NCI-H748 (cell line): ENCODE measurements around the gene POFUT2.

Experiments used
- DNase-seq: peaks from one replicate; lab custom pipeline; 2025; ENCODE audit not compliant: unreplicated experiment; lab: John Stamatoyannopoulos, UW

POFUT2 gene

DNA sequence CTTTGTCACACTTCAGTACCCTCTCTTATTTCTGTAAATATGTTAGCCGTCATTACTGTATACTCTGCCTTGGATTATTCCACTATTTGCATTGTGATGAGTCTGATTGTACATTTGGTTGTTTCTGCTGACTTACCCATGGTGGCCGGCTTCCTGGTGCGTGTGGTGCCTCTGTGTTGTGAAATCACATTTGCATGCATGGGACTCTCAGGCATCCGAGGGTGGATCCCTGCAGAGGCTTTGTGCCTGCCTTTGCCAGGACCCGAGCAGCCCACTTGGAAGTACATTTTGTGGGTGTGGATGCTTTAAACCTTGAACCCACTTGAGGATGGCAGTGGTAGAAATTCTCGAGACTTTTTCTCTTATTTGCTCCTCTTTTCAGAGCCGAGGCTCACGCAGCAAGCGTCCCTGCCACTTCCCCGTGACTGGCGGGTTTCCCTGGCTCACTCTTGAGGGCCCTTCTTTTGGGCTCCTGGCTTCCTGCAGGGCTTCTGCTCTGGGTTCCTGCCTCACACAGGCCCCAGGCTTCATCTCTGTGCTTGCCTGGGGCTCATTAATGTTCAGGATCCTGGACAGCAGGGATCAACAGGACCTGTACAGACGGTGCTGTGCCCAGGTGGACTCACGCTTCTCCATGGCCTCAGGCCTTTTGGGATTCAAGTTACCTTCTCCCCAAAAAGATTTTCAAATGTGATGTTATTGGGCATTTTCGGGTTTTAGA lies 36.6 kb downstream of the POFUT2 start:
- no peak for DNase-seq

- no peak for DNase-seq
Measured at GRCh38 chr21:45250272-45250671, 37.4 kb downstream of the POFUT2 start.

DNA sequence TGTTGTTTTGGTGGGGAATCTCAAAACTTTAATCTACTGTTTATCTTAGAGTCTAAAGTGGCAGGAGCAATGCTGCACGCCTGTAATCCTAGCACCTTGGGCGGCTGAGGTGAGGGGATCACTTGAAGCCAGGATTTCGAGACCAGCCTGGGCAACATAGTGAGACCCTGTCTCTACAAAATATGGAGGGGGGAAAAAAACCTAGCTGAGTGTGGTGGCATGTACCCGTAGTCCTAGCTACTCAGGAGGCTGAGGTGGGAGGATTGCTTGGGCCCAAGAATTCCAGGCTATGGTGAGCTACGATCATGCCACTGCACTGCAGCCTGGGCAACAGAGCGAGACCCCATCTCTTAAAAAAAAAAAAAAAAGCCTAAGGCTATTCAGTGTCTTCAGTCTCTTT lies 38.1 kb downstream of the POFUT2 start:
- DNase-seq = no peak

- peak; percentile 10 for DNase-seq
Measured at GRCh38 chr21:45248893-45249381, 38.8 kb downstream of the POFUT2 start.

DNA sequence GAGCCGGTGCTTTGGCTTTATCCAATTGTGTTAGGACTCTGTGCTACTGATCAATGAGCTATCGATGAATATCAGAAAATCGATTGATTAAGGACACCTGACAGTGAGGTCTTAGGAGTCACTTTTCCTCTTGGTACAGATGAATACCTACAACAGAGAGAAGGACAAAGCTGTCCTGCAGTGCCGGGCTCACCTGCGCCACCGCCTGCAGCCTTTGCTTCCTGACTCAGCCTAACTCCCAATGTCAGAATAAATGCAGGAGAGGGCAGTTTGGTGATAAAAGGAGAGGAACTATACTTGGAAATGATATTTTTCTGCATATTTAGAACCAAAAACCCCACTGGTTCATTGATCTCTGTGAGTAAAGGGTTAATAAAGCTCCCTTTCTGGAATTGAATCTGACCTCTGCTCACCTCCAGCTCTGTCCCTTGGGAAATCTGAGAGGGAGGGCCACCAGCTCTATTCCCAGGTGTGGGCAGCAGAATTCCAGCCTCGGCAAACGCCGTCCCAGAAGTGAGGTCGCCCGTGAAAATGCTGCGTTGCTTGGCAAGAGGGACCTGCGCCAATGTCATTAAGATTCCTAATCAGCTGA lies 39.3 kb downstream of the POFUT2 start:
- no peak for DNase-seq

DNA sequence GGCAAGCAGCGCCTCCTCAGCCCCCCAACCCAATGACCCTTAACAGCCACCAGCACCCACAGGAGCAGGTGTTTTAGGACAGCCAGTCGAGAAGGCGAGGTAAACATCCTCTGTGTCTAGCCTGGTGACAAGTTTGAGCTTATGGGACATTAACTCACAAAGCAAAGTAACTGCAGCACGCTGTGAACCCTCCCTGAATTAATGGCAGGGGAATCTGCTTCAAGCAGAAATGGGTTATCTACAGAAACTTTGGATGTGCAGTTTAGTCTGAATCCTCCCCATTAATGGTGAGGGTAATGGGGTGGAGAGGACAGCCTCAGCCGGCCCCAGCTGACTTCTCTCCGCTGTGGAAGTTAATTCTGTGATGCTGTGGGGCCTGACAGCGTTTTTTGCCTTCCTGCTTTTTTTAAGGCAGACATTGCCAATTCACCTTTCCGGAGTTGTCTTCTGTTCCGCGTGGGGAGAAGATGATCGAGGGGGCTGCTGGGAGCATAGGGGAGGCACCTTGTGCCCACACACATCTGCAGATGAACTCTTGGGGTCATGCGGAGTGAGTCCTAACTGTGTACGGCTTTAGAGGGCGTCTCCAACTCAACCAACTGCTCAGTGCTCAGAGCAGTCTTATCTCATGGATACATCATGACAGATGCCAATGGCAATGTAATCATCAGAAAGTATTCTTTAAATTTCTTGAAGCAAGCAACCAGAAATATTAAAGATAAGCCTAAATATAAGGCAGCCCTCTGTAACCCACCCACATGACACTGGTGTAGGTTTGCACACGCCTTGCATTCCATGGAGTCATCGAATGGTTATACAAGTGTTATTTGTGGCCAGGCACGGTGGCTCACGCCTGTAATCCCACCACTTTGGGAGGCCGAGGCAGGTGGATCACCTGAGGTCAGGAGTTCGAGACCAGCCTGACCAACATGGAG lies 41.0 kb downstream of the POFUT2 start:
- DNase-seq = no peak

DNA sequence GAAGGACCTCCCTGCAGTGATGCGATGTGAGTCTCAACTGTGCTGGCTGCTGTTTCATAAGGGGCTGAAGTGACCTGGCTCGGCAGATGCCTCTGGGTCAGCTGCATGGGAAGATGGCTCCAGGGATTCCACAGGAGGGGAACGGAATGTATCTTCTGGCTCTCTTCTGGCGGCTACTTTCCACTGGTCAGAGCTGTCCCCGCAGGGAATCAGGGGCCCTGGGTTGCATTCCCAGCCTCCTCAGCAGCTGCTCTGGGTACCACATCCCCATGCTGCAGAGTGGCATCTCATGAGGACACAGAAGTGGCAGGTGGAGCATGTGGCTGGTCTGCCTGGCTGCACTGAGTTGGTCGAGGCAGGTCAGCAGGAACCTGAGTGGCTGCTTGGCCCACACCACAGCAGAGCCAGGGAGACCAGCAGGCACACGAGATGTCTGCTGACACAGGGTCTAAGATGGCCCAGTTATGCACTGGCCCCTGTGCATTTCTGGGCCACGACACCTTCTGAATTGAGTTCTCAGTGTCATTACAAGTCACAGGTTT lies 42.8 kb downstream of the POFUT2 start:
- no peak for DNase-seq

- no peak for DNase-seq
Measured at GRCh38 chr21:45243603-45244002, 44.1 kb downstream of the POFUT2 start.

GRCh38 chr21:45241357-45241756 lies 46.3 kb downstream of the POFUT2 start:
- DNase-seq = no peak

DNA sequence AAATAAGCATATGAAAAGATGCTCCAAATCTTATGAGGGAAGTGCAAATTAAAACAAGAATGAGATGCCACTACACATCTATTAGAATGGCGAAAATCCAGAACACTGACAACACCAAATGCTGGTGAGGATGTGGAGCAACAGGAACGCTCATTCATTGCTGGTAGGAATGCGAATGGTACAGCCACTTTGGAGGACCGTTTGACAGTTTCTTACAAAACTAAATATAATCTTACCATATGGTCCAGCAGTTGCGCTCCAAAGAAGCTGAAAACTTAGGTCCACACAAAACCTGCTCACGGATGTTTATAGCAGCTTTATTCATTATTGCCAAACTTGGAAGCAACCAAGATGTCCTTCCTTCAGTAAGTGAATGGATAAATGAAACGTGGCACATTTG lies 50.3 kb downstream of the POFUT2 start:
- no peak for DNase-seq

GRCh38 chr21:45236481-45236880 lies 51.2 kb downstream of the POFUT2 start:
- no peak for DNase-seq

DNA sequence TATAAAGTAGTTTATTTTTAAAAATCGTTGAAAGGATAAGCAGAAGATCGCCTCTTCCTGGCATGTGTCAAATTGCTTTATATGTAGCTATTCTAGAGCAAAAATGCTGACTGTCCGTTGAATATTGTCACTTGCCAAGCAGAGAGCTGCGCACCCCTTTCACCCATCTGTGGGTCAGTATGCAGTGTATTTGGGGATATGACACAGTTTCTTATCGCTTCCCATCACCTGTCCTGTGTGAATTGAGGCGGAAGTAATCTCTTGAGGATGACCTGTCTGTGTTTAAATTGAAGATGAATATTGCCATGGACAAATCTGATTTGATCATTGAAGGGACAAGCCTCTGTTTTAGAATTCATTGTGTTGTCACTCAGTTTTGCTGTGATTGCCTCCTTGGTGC lies 52.2 kb downstream of the POFUT2 start:
- DNase-seq = no peak

GRCh38 chr21:45234965-45235364 lies 52.7 kb downstream of the POFUT2 start:
- DNase-seq = no peak

DNA sequence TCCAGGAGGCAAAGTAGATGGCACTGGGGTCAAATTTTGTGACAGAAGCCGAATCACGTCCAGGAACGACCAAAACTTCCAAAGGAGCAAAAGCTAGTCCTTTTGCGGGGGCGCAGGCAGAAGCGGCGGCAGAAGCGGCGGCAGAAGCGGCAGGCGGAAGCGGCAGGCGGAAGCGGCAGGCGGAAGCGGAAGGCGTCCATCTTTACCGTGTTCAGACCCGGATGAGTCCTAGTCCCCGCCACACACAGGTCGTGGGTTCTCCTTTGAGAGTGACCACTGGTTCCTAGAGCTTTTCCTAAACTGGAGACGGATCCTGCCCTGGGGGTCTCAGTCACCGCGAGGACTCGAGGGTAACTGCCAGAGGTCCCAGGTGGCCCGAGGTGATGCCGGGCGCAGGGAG lies 53.6 kb downstream of the POFUT2 start:
- no peak for DNase-seq

- DNase-seq = no peak
Measured at GRCh38 chr21:45231705-45232104, 56.0 kb downstream of the POFUT2 start.

DNA sequence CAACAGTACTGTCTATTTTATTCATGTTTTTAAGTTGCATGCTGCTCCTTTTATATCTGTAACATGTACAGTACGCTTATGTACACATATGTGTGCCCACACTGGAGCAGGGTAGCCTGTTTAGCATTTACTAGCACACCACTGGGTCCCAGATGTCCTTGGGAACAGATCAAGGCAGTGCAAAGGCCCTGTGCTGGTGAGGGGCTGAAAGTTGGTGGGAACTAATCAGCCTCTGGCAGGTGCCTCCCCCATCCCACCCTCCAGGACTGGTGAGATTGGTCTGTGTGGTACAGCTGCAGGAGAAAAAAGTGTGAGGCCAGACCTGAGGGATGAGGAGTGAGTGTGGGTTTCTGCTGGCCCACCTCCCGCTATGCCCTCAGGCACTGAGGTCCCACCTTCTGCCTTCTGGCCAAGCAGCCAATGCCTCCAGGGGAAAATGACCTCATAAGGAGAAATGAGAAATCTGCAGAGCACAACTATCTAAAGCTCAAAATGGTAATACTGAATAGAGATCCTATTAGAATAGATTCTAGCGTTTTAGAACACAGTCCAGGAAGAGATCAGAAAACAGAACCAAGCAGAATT lies 58.9 kb downstream of the POFUT2 start:
- no peak for DNase-seq

DNA sequence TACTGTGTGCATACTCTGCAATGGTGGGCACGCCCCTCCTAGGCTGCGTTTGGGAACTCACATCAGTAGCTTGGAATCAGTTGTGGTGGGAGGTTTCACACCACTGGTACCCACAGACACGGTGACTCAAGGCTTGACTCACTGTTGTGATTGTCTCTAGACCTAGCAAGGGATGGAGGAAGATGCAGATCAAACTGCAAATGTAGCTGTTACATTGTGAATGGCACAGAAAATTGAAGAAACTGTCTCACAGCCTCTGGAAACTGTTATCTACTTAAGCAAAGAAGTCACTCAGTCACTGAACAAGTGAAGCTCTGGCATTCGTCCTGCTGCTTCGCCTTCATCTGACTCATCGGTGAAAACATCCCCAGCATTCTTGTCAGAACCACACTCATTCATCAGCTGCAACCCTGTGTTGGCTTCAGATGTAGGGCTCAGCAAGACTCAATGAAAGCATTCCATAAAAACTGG lies 59.5 kb downstream of the POFUT2 start:
- DNase-seq = no peak

DNA sequence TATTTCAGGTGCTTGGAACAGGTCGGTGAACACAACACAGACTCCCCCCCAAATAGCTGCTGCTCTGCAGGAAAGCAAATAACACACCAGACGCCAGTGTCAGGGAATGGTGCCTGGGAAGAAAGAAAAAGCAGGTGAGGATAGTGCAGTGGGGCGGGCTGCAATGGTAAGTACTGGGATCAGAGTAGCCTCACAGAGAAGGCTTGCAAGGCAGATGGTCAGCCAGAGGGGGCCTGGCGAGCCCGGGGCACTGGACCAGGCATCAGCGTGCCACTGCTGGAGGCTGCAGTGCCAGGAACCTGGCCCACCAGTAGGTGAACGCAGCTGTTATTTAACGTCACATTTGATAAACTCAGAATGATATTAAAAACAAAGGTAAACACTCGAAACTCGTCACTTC lies 60.0 kb downstream of the POFUT2 start:
- DNase-seq = no peak

GRCh38 chr21:45226540-45227326 lies 61.0 kb downstream of the POFUT2 start:
- DNase-seq = no peak

DNA sequence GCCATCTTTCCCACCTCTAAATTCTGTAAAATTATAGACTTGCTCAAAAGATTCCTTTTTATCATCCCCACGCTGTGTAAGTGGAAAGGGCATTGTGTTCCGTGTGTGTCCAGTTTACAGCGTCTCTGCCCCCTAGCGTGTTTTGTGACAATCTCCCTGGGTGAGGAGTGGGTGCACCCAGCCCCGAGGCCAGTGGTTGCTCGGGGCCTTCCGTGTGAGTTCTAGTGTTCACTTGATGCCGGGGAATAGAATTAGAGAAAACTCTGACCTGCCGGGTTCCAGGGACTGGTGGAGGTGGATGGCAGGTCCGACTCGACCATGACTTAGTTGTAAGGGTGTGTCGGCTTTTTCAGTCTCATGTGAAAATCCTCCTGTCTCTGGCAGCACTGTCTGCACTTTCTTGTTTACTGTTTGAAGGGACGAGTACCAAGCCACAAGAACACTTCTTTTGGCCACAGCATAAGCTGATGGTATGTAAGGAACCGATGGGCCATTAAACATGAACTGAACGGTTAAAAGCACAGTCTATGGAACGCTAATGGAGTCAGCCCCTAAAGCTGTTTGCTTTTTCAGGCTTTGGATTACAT lies 61.9 kb downstream of the POFUT2 start:
- no peak for DNase-seq
